Measurements from ENCODE around the gene DNAJC7. TPM values are rescaled to one million over a fixed set of nuclear protein-coding genes. Genes with fewer than 3 reads are reported as not detected.

DNAJC7 gene
- total RNA-seq, 2 donors from 2014 or later, result 112 to 116 TPM

DNA sequence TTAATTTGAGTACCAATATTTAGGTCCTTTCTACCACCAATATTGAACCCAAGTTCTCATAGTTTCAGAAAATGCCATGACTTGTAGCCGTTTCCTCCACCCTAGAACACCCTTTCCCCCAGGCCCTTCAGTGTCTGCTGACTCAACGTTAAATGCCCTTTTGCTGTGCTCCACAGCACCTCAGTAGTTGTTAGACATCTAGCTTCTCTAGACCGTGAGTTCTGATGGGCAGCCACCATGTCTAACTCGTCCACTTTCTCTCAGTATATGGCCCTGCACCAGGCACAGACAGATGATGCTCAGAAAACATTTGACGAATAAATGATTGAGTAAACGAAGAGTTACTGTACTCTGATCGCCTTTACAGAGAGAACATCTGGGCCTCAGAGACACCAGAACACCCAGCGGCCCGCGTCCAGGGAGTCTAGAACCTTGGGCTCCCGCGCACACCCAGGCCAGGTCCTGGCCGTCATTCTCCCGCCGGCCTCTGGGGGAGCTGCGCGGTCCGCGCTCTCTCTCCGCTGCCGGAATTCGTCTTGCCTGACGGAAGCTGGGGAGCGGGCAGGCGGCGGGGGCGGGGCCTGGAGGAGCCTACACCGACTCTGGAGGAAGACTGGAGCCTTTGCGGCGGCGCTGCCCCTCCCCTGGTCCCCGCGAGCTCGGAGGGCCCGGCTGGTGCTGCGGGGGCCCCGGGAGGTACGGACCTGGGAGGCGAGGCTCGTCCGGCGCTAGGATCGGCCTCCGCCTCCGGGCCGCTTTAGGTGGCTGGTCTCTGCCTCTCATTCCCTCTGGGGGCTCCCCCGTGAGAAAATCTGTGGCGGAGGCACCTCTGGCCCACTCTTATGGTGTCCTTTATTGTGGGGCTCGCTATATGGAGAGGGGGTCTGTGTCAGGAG, 2.5 kb upstream of the DNAJC7 start, which contains the start of gene NKIRAS2:
TSS of gene NKIRAS2 (plus strand) at position 582 of the 896 bp plus-strand sequence. CDS start 1,488 bp downstream, outside the sequence.
- peaks cover 7% of the 10 kb centered on the region for H3K4me1 ChIP-seq (ENCODE audit: control insufficient read depth, insufficient read depth, low read length)
- Mint-ChIP-seq H3K4me3 (peak within 1 kb of the TSS; percentile 86), H3K36me3 (ENCODE audit: low read depth) (peaks cover 38% of the 10 kb centered on the region), H3K4me1 (peaks cover 22% of the 10 kb centered on the region), H3K27me3 (ENCODE audit: insufficient read depth) (no peaks in the 10 kb centered on the region), H3K27ac (peak within 1 kb of the TSS; percentile 87), H3K9me3 (no peaks in the 10 kb centered on the region)
- H3K27ac ChIP-seq (ENCODE audit: low read depth, low read length), result peak within 1 kb of the TSS; percentile 42
- TF ChIP-seq, protein P1, sequence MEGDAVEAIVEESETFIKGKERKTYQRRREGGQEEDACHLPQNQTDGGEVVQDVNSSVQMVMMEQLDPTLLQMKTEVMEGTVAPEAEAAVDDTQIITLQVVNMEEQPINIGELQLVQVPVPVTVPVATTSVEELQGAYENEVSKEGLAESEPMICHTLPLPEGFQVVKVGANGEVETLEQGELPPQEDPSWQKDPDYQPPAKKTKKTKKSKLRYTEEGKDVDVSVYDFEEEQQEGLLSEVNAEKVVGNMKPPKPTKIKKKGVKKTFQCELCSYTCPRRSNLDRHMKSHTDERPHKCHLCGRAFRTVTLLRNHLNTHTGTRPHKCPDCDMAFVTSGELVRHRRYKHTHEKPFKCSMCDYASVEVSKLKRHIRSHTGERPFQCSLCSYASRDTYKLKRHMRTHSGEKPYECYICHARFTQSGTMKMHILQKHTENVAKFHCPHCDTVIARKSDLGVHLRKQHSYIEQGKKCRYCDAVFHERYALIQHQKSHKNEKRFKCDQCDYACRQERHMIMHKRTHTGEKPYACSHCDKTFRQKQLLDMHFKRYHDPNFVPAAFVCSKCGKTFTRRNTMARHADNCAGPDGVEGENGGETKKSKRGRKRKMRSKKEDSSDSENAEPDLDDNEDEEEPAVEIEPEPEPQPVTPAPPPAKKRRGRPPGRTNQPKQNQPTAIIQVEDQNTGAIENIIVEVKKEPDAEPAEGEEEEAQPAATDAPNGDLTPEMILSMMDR (conservative IDR thresholded peaks at IDR 0.05), result peak; percentile 90
- H3K9ac ChIP-seq (ENCODE audit: extremely low read depth, low read length, poor library complexity, severe bottlenecking), result peak within 1 kb of the TSS; percentile 78
- DNase-seq, result peak; percentile 99
- peaks cover 39% of the 10 kb centered on the region for H3K36me3 ChIP-seq (ENCODE audit: control insufficient read depth, insufficient read depth, low read length)
- no peaks in the 10 kb centered on the region for H3K27me3 ChIP-seq (ENCODE audit: control insufficient read depth, insufficient read depth, low read length, poor library complexity, severe bottlenecking)
- H3K9me3 ChIP-seq (ENCODE audit: control insufficient read depth, low read length), result no peaks in the 10 kb centered on the region
- peak within 1 kb of the TSS; percentile 92 for H3K4me3 ChIP-seq (ENCODE audit: low read length)
- WGBS, 2 experiments (ENCODE audit: insufficient coverage in 1 of 2, insufficient read length in 1 of 2), result 10 to 42% methylated on average over 12 to 49 of the region's 49 CpGs

DNA sequence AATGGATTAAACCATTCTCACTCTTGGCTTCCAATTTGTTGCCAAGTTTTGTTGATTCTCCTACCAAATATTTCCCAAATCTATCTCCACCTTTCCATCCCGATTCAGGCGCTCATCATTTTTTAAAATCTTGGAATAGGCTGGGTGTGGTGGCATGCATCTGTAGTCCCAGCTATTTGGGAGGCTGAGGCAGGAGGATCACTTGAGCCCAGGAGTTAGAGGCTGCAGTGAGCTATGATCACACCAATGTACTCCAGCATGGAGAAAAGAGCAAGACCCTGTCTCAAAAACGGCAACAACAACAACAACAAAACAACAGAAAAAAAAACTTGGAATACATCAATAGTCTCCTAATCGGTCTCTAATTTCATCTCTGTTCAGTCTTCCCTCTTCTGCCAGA, 1.7 kb upstream of the DNAJC7 start:
- H3K27me3 ChIP-seq (ENCODE audit: control insufficient read depth, insufficient read depth, low read length, poor library complexity, severe bottlenecking), result no peaks in the 10 kb centered on the region
- H3K9me3 ChIP-seq (ENCODE audit: control insufficient read depth, low read length), result no peaks in the 10 kb centered on the region
- Mint-ChIP-seq H3K36me3 (ENCODE audit: low read depth) (peaks cover 31% of the 10 kb centered on the region), H3K4me1 (peaks cover 21% of the 10 kb centered on the region), H3K4me3 (no peak overlapping the region), H3K9me3 (no peaks in the 10 kb centered on the region), H3K27me3 (ENCODE audit: insufficient read depth) (no peaks in the 10 kb centered on the region), H3K27ac (no peak overlapping the region)
- H3K4me3 ChIP-seq (ENCODE audit: low read length), result no peak overlapping the region
- H3K27ac ChIP-seq (ENCODE audit: low read depth, low read length), result no peak overlapping the region
- no peak for DNase-seq
- no peak overlapping the region for H3K9ac ChIP-seq (ENCODE audit: extremely low read depth, low read length, poor library complexity, severe bottlenecking)
- TF ChIP-seq, protein P1 (conservative IDR thresholded peaks at IDR 0.05), result no peak
- 83 to 91% methylated on average over 2 to 4 of the region's 4 CpGs for WGBS, 2 experiments (ENCODE audit: insufficient coverage in 1 of 2, insufficient read length in 1 of 2)
- peaks cover 35% of the 10 kb centered on the region for H3K36me3 ChIP-seq (ENCODE audit: control insufficient read depth, insufficient read depth, low read length)
- peaks cover 7% of the 10 kb centered on the region for H3K4me1 ChIP-seq (ENCODE audit: control insufficient read depth, insufficient read depth, low read length)

DNA sequence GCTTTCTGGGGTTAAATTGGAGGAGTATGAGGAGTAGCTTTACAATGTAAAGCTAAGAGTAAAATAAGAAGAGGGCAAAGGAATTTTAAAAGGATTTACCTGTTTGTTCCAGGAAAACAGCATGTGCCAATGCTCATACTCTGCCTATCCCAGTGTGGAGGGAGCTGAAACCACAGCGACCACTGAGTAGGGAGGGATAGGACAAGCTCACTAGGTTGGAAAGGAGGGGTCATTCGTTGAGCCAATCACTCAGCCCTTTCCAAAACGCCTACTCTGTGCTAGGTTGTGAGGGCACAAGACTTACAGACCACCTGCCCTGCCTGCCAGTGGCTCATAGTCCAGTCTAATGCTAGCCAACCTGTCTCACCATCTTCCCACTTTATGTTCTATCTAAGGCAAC, 1.1 kb upstream of the DNAJC7 start:
- Histone ChIP-seq H3K36me3 (ENCODE audit: control insufficient read depth, insufficient read depth, low read length) (peaks cover 28% of the 10 kb centered on the region), H3K27ac (ENCODE audit: low read depth, low read length) (no peak overlapping the region), H3K4me3 (ENCODE audit: low read length) (peak overlapping the region; percentile 99), H3K9ac (ENCODE audit: extremely low read depth, low read length, poor library complexity, severe bottlenecking) (peak overlapping the region; percentile 96), H3K4me1 (ENCODE audit: control insufficient read depth, insufficient read depth, low read length) (peaks cover 7% of the 10 kb centered on the region), H3K27me3 (ENCODE audit: control insufficient read depth, insufficient read depth, low read length, poor library complexity, severe bottlenecking) (no peaks in the 10 kb centered on the region), H3K9me3 (ENCODE audit: control insufficient read depth, low read length) (no peaks in the 10 kb centered on the region)
- H3K4me1 Mint-ChIP-seq, result peaks cover 24% of the 10 kb centered on the region
- WGBS, 2 experiments (ENCODE audit: insufficient coverage in 1 of 2, insufficient read length in 1 of 2), result 50 to 67% methylated on average over 1 to 3 of the region's 3 CpGs
- H3K4me3 Mint-ChIP-seq, result peak overlapping the region; percentile 90
- peak; percentile 87 for DNase-seq
- no peaks in the 10 kb centered on the region for H3K9me3 Mint-ChIP-seq
- H3K27ac Mint-ChIP-seq, result peak overlapping the region; percentile 99
- H3K27me3 Mint-ChIP-seq (ENCODE audit: insufficient read depth), result no peaks in the 10 kb centered on the region
- TF ChIP-seq, protein P1 (conservative IDR thresholded peaks at IDR 0.05), result no peak
- H3K36me3 Mint-ChIP-seq (ENCODE audit: low read depth), result peaks cover 24% of the 10 kb centered on the region

Data from endodermal cell (in vitro differentiated cells).